ENCODE measurements around the gene ADGRD1.

Gene ADGRD1

DNA sequence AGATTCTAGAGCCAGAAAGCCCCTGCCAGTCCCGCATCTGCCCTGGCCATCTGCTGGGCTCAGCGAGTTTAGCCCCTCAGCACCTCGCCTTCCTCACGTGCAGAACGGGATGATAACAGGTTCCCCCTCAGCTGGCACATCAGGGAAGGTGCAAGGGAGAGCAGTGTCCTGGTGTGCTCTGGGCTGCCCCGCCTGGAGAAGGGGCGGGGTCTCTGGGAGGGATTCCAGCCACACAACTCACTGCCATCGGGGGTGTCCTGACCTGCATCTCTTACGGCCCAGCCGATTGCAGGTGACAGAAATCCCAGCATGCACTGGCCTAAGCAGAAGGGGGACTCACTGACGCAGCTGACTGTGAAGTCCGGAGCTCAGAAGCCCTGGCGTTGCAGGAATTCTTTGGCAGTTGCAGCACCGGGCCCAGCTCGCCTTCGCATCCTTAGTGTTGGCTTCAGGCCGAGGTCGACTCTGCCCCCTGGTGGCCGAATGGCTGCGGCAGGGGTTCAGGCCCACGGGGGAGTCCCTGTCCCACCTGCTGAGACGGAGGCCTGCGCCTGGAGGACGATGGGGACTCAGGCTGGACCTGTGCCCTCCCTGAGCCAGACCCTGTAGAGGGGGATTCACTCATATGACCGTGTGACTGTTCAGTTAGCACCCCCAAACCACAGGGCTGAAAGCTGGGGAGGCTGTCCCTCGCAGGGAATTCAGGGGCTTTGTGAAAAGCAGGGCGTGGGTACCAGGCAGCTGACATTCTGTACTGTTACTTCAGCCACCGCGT is 178.6 kb downstream of the ADGRD1 start:
- Mint-ChIP-seq H3K4me1 (ENCODE audit: low read depth in 2 of 2) (peaks cover 4 to 10% of the 10 kb centered on the region in 2 donors), H3K9me3 (no peaks in the 10 kb centered on the region), H3K27ac (no peak overlapping the region), H3K36me3 (ENCODE audit: insufficient read depth) (no peaks in the 10 kb centered on the region), H3K27me3 (peaks cover 8 to 21% of the 10 kb centered on the region in 2 donors), H3K4me3 (no peak overlapping the region)
- ATAC-seq (replicated peaks) (peak; percentile 66), DNase-seq (peak; percentile 62 to 66 (median 63))

DNA sequence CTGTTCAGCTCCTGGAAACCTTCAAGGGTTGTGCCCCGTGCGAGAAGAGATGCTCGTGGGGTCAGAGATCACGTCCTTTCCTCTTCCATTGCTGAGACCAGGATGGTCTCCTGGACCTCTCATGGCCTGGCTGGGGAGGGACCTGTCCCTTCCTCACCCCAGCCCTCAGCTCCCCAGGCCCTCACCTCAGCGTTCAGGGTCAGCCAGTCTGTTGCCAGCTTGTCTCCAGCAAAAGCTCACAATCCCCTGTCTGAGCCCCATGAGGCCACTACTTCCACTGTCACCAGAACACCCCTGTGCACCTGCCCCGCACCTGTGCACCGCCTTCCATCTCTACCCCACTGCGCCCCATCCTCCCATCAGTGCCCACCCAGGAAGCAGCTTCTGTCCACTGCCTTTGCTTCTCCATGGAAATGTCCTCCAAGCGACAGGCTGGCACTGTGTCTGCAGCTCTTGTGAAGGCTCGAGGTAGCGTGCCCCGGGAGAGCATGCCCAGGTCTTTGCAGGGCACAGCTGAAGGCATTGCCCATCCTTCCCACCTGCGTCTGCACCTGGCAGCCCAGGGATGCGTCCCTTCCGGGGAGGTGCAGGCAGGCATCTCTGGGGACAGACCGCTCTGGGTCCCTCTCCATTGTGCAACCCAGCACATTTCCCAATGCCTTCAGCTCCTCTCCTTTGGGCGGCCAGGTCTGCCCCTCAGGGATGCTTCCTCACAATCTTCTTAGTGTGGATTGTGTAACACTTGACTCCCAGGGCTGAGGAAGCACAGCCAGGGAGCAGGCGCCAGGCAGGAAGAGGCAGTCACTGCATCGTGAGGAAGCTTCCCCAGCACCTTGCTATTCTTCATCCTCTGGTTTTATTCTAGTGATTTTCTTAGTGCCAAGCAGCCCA is 179.6 kb downstream of the ADGRD1 start:
- no peaks in the 10 kb centered on the region for H3K36me3 Mint-ChIP-seq (ENCODE audit: insufficient read depth)
- no peak for DNase-seq
- H3K27ac Mint-ChIP-seq: no peak overlapping the region
- peaks cover 4 to 12% of the 10 kb centered on the region in 2 donors for H3K4me1 Mint-ChIP-seq (ENCODE audit: low read depth in 2 of 2)
- H3K27me3 Mint-ChIP-seq: peaks cover 8 to 30% of the 10 kb centered on the region in 2 donors
- H3K4me3 Mint-ChIP-seq: no peak overlapping the region
- no peaks in the 10 kb centered on the region for H3K9me3 Mint-ChIP-seq
- ATAC-seq (replicated peaks): no peak

GRCh38 chr12:131133994-131134393 is 180.3 kb downstream of the ADGRD1 start:
- Mint-ChIP-seq H3K36me3 (ENCODE audit: insufficient read depth) (no peaks in the 10 kb centered on the region), H3K4me3 (no peak overlapping the region), H3K4me1 (ENCODE audit: low read depth in 2 of 2) (peaks cover 4 to 12% of the 10 kb centered on the region in 2 donors), H3K27me3 (peaks cover 8 to 37% of the 10 kb centered on the region in 2 donors), H3K27ac (no peak overlapping the region), H3K9me3 (no peaks in the 10 kb centered on the region)
- no peak for DNase-seq
- no peak for ATAC-seq (replicated peaks)

DNA sequence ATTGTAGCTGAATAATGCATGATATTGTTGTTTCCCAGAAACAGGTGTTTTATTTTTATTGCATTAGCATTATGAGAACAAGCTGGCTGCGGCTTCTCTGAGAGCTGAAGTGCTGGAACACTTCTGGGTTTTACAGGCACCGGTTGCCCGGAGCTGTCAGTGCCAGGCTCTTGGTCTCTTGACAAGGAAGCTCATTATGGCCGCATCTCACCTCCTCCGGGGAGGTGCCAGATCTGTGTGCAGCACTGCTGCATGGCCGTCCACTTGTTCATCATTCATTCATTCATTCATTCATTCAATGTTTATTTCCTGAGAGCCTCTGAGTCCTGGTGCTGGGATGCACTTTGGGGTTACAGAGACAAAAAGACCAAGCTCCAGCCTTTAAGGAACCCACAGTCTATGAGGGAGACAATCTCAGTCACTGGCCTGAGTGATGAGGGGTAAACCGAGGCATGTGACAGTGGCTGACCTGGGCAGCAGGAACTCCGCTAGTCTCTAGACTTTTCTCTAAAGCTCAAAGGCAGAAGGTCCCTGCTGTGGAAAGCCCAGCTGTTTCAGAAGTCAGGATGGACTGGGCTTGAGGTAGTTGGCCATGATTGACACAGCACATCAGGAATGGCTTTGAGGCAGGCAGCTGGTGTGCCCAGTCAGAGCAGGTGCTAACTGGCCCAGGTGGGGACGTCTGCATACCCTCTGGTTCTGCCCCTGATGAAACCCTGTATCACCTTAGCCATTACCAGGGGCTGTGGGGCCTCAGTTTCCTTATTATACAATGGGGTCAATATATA is 181.0 kb downstream of the ADGRD1 start:
- Mint-ChIP-seq H3K27me3 (peaks cover 14 to 44% of the 10 kb centered on the region in 2 donors), H3K4me3 (no peak overlapping the region), H3K4me1 (ENCODE audit: low read depth in 2 of 2) (peaks cover 4 to 10% of the 10 kb centered on the region in 2 donors), H3K36me3 (ENCODE audit: insufficient read depth) (no peaks in the 10 kb centered on the region), H3K9me3 (no peaks in the 10 kb centered on the region), H3K27ac (no peak overlapping the region)
- ATAC-seq (replicated peaks): no peak
- no peak for DNase-seq

GRCh38 chr12:131135311-131135785 is 181.6 kb downstream of the ADGRD1 start:
- no peaks in the 10 kb centered on the region for H3K9me3 Mint-ChIP-seq
- no peak for ATAC-seq (replicated peaks)
- H3K4me3 Mint-ChIP-seq: no peak overlapping the region
- no peak for DNase-seq
- peaks cover 4 to 7% of the 10 kb centered on the region in 2 donors for H3K4me1 Mint-ChIP-seq (ENCODE audit: low read depth in 2 of 2)
- no peaks in the 10 kb centered on the region for H3K36me3 Mint-ChIP-seq (ENCODE audit: insufficient read depth)
- H3K27ac Mint-ChIP-seq: no peak overlapping the region
- H3K27me3 Mint-ChIP-seq: peaks cover 14 to 50% of the 10 kb centered on the region in 2 donors

DNA sequence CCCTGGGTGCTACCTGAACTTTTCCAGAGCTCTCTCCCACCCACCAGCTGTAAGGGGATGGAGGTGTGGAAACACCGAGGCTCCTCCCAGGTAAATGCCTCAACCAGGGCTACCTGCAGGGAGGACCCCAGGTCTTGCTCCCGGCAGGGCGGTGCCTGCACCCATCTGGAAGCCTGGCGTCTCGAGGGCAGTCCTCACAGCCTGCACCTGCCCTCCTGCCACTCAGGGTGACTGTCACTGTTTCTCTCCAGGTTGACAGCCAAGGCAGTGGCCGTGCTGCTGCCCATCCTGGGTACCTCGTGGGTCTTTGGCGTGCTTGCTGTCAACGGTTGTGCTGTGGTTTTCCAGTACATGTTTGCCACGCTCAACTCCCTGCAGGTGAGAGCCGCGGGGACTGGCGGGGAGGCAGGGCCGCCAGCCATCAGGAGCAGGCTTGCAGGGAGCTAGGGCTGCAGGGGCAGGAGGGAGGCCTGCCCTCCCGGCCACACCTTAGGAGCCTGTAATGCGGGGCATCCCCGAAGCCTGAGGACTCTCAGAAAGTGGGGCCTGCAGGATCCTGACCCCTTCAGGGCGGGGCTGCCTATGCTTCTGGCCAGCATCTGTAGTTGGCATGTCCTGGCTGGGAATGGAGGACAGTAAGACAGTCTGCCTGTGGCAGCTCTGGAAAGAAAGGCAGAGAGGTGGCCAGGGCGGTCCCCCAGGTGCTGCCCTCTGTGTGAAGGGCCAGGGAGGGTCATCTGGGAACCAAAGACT is 182.3 kb downstream of the ADGRD1 start:
- Mint-ChIP-seq H3K4me1 (ENCODE audit: low read depth in 2 of 2) (peaks cover 4 to 7% of the 10 kb centered on the region in 2 donors), H3K27me3 (peaks cover 14 to 53% of the 10 kb centered on the region in 2 donors), H3K36me3 (ENCODE audit: insufficient read depth) (no peaks in the 10 kb centered on the region), H3K27ac (no peak overlapping the region), H3K4me3 (no peak overlapping the region), H3K9me3 (no peaks in the 10 kb centered on the region)
- ATAC-seq (replicated peaks): no peak
- no peak for DNase-seq

DNA sequence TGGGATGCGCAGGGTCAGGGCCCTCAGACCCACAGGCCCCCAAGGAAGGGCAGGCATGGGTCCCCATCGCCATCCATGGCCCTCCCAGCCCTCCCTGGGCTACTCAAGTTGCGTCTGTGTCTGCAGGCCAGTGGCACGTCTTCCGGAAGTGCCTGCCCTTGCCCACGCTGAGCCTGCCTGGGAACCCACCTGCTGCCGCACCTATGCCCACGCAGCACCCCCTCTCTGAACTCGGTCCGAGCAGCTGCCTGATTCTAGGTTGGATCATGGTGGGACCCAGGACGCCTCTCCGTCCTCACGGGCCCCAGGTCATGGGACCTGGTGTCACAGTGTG is 182.8 kb downstream of the ADGRD1 start:
- peak overlapping the region in 1 of 2 donors; percentile 54 for H3K27ac Mint-ChIP-seq
- H3K27me3 Mint-ChIP-seq: peaks cover 14 to 53% of the 10 kb centered on the region in 2 donors
- H3K4me1 Mint-ChIP-seq (ENCODE audit: low read depth in 2 of 2): peaks cover 4 to 7% of the 10 kb centered on the region in 2 donors
- ATAC-seq (replicated peaks): no peak
- DNase-seq: no peak
- no peaks in the 10 kb centered on the region for H3K36me3 Mint-ChIP-seq (ENCODE audit: insufficient read depth)
- H3K4me3 Mint-ChIP-seq: no peak overlapping the region
- no peaks in the 10 kb centered on the region for H3K9me3 Mint-ChIP-seq

- ATAC-seq (replicated peaks) (no peak), DNase-seq (no peak)
- H3K9me3 Mint-ChIP-seq: no peaks in the 10 kb centered on the region
- peak overlapping the region in 1 of 2 donors; percentile 54 for H3K27ac Mint-ChIP-seq
- H3K36me3 Mint-ChIP-seq (ENCODE audit: insufficient read depth): no peaks in the 10 kb centered on the region
- H3K4me3 Mint-ChIP-seq: no peak overlapping the region
- peaks cover 14 to 53% of the 10 kb centered on the region in 2 donors for H3K27me3 Mint-ChIP-seq
- H3K4me1 Mint-ChIP-seq (ENCODE audit: low read depth in 2 of 2): peaks cover 4 to 5% of the 10 kb centered on the region in 2 donors
Observed at GRCh38 chr12:131137009-131137835, 183.5 kb downstream of the ADGRD1 start.

GRCh38 chr12:131137836-131138637 is 184.3 kb downstream of the ADGRD1 start:
- Mint-ChIP-seq H3K27me3 (peaks cover 13 to 50% of the 10 kb centered on the region in 2 donors), H3K4me3 (no peak overlapping the region), H3K36me3 (ENCODE audit: insufficient read depth) (no peaks in the 10 kb centered on the region), H3K27ac (peak overlapping the region in 1 of 2 donors; percentile 55), H3K9me3 (no peaks in the 10 kb centered on the region), H3K4me1 (ENCODE audit: low read depth in 2 of 2) (peaks cover 0 to 2% of the 10 kb centered on the region in 2 donors)
- no peak for ATAC-seq (replicated peaks)
- no peak for DNase-seq

DNA sequence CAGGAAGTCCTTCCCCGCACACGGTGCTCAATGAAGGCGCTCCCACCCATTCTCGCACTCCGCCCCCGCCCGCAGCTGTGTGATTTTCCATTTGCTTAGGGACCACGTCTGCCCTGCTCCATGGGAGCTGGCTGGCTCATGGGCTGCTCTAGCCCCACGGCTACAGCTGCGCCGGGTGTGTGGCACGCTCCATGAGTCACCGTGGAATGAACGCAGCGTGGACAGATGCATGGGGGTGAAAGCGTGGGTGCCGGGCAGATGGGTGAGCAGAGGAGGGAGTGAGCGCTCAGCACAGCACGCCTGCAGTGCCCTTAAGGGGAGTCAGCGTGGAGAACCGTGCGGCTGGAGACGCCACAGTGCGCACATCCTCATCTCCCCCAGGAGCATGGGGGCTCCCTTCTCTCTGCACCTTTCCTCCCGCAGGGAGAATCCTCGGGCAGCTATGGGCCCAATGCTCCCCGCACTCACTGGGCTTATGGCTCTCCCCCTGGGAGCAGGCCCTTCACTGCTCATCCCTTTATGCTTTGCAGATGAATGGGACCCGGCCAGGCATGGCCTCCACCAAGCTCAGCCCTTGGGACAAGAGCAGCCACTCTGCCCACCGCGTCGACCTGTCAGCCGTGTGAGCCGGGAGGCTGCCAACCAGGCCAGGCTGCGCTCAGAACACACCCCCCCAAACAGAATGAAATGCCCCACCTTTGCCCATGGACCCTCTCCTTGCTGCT is 185.1 kb downstream of the ADGRD1 start:
- Mint-ChIP-seq H3K4me1 (ENCODE audit: low read depth in 2 of 2) (peaks cover 0 to 2% of the 10 kb centered on the region in 2 donors), H3K9me3 (no peaks in the 10 kb centered on the region), H3K4me3 (no peak overlapping the region), H3K27me3 (peaks cover 6 to 42% of the 10 kb centered on the region in 2 donors), H3K27ac (no peak overlapping the region), H3K36me3 (ENCODE audit: insufficient read depth) (no peaks in the 10 kb centered on the region)
- ATAC-seq (replicated peaks) (no peak), DNase-seq (no peak)
